ENCODE measurements around the gene PAPLN.

Gene PAPLN

DNA sequence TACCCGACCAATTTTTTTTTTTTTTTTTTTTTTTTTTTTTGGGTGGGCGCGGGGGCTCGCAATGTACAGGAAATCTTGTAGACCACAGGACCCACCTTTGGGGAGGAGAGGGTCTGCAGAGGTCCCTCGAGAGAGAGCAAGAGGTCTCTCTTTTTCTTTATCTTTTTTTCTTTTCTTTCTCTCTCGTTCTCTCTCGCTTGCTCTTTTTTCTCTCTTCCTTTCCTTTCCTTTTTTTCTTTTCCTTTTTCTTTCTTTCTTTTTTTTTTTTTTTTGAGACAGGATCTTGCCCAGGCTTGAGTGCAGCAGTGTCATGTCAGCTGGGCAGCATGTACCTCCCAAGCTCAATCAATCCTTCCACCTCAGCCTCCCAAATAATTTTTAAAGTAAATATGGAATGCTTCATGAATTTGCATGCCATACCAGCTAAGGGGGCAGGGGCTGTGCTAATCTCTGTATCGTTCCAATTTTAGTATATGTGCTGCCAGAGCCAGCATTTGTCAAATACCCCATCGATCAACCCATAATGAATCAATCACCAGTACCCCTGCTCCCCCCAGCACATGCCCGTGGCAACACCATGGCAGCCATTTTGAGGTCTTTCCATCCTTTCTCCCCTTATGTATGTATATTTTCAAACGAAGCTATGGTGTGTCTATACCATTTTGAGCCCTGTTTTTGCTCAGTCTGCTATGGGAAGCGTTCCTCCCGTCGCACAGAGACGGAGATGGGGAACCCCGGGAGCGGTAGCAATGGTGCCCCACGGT lies 9.3 kb downstream of the PAPLN start:
- no peak for DNase-seq

DNA sequence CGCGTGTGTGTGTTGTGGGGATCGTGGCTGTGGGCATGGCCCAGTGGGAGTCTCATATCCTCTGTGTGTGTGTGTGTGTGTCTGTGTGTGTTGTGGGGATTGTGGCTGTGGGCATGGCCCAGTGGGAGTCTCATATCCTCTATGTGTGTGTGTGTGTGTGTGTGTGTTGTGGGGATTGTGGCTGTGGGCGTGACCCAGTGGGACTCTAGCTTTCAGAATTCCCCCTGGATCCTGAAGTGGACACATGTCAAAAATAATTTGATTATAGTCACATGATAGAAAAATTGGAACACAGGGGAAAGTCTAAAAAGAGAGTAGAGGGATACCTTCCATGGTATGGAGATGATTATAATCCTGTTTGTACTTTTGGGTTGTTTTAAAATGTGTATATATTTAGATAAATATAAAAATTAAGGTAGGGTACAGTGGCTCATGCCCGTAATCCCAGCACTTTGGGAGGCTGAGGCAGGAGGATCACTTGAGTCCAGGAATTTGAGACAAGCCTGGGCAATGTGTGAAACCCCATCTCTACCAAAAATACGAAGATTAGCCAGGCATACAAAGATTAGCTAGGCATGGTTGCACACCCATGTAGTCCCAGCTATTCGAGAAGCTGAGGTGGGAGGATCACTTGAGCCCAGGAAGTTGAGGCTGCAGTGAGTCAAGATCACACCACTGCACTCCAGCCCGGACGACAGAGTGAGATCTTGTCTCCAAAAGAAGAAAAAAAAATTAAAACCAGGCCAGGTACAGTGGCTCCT lies 11.0 kb downstream of the PAPLN start:
- DNase-seq, result peak; percentile 79

DNA sequence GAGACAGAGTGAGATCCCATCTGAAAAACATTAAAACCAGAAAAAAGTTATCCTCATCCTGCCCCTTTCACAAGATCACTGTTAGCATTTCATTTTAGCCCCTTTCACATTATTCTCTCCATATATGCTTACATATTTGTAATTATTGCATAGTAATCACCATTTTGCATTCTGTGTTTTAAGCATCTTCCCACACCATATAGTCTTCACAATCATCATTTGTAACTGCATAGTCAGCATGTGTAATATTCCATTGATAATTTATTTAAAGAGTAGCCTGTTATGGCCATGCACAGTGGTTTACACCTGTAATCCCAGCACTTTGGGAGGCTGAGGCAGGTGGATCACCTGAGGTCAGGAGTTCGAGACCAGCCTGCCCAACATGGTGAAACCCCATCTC lies 11.8 kb downstream of the PAPLN start:
- DNase-seq, result no peak

DNA sequence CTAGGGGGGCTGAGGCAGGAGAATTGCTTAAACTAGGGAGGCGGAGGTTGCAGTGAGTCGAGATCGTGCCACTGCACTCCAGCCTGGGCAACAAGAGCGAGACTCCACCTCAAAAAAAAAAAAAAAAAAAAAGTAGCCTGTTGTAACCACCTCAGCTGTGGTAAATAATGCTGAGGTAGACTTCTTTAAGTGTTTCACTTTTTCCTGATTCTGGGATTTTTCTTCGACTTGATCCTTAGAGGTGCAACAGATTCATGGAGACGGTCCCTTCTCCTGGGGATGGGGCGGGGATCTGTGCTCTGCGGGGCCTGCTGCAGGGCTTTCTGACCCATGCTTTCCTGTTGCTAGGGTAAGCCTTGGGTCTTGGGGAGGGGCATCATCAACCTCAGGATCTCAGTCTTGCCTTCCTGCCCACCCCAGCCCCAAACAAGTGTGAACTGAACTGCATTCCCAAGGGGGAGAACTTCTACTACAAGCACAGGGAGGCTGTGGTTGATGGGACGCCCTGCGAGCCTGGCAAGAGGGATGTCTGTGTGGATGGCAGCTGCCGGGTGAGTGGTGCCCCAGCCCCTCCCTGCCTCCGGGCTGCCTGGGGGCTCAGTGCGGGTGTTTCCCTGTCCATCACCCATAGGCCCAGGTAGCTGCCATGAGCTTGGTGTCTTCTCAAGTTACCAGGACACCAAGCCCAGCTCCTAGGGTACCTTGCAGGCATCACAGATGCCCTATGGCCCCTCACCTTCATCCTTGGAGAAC lies 12.4 kb downstream of the PAPLN start:
- no peak for DNase-seq

DNA sequence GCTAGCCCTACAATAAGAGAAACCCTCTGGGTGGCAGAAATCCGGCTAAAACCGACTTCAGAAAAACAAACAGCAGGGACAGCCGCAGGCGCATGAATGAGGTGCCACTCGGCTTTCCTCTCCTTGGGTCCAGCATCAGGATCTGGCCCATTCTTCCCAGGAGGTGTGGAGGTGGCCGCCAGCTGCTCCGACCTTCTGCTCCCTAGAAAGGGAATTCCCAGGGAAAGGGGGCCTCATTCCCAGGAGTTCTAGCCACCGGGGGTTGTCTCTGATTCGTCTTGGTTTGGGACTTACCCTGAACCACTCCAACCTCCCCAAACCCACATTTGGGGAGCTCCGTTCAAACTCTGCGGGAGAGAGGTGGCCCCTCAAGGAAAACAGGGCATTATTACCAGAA lies 13.0 kb downstream of the PAPLN start:
- DNase-seq, result no peak

DNA sequence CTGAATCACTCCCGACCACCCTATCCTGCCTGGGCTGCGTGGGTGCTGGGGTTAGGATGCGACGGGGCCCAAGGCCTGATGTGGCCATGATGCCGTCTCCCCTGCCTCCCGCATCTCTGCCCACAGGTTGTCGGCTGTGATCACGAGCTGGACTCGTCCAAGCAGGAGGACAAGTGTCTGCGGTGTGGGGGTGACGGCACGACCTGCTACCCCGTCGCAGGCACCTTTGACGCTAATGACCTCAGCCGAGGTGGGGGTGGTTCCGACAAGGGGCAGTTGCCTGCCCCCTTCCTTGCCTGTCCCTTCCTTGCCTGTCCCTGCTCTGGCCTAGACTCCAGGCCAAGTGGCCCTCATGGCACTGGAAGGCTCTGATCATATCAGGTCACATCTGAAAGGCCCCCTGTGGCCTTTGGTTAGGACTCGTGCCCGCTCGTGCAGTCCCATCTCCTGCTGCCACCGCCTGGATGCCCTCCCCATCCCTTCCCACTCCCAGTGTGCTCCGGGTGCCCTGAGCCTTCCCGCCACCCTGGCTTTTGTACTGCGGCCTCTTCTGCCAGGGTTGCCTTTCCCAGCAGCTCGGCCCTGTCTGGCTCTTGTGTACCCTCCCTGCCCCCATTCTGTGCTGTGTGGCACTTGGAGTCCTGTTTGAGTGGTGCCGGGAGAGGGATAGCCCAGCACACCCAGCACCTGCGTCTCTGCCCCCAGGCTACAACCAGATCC lies 13.6 kb downstream of the PAPLN start:
- no peak for DNase-seq

DNA sequence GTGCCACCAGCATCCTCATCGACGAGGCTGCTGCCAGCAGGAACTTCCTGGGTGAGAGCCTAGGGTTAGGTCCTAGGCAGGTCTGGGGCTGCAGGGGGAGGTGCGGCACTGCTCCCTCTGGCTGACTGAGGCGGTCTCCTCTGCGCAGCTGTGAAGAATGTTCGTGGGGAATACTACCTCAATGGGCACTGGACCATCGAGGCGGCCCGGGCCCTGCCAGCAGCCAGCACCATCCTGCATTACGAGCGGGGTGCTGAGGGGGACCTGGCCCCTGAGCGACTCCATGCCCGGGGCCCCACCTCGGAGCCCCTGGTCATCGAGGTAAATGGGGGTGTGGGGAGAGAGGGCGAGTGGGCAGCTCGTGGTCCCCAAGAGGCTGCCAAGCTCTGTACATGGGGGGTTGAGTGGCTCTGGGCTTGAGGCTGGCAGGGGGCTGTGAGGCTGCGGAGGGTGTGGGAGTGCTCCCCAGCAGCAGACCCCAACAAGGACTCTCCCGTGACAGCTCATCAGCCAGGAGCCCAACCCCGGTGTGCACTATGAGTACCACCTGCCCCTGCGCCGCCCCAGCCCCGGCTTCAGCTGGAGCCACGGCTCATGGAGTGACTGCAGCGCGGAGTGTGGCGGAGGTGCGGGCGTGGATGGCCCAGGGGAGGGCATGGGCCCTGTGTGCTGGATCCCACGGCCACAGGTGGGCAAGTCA lies 14.4 kb downstream of the PAPLN start:
- no peak for DNase-seq

DNA sequence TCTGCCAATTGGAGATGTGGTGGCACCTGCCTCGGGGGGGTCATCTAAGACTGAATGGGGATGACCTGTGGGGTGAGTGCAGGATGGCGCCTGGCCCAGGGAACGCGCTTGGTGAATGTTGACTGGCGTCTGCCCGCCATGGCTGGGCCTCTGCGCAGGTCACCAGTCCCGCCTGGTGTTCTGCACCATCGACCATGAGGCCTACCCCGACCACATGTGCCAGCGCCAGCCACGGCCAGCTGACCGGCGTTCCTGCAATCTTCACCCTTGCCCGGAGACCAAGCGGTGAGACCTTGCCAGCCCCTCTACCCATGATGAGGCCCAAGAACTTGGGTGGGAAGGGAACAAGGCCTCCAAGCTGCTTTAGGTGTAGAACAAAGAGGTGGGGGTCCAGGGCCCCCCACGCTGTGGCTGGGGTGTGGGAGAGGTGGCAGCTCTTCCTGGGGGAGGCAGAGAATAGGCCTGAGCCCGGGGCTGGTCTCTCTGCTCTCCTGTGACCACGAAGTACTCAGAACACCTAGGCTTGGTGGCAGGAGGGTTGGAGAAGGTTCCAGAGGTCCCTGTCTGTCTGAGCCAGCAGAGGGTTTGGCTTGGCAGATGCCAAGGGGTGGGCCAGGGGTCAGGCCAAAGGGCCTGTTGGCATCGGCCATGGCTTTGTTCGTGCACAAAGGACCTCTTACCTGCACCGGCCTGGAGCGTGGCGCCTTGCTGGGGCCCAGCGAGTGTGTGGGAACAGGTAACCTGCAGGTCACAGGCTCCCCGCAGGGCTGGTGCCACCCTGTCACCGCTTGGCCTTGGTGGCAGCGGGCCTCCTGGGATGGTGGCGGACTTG lies 15.4 kb downstream of the PAPLN start:
- DNase-seq, result no peak

DNA sequence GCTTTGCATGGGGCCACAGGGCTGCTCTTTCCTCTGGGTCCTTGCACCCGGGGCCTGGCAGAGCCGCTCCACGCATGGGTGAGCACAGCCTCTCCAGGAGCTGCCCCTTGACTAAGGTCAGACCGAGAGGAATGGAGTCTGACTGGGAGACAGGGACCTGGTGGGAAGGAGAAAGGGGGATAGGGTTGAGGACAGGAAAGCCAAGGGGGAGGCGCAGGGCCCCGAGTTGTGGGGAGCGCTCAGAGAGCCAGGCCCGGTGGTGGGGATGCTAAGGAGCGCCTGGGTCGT lies 16.0 kb downstream of the PAPLN start:
- no peak for DNase-seq

DNA sequence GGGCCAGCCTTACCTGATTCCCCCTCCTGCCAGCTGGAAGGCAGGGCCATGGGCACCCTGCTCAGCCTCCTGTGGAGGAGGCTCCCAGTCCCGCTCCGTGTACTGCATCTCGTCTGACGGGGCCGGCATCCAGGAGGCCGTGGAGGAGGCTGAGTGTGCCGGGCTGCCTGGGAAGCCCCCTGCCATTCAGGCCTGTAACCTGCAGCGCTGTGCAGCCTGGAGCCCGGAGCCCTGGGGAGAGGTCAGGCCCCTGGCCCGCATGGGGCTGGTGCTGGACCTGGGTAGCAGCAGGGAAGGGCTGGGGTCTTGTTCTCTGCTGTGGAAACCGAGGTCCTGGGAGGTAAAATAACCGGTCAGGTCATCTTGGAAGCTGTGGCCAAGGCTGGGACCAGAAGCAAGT lies 16.4 kb downstream of the PAPLN start:
- no peak for DNase-seq

DNA sequence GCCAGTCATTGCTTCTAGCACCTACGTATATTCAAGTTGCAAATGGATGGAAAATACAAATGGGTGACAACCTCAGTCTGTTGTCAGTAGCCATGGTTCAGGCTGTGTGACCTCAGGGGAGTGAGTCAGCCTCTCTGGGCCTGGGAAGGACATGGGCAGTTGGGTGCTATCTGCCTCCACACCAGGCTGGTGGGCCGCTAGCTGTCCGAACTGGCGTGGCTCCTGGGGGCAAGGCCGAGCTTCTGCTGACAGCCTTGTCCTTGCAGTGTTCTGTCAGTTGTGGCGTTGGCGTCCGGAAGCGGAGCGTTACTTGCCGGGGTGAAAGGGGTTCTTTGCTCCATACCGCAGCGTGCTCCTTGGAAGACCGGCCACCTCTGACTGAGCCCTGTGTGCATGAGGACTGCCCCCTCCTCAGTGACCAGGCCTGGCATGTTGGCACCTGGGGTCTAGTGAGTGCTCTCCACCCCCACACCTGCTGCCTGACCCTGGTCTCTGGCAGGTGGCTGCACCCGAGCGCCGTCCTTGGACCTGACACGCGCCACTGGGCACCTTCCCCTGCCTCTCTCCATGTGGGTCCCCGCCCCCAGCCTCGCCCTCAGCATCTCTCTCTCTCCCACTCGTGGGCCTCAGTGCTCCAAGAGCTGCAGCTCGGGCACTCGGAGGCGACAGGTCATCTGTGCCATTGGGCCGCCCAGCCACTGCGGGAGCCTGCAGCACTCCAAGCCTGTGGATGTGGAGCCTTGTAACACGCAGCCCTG lies 17.1 kb downstream of the PAPLN start:
- DNase-seq, result no peak

DNA sequence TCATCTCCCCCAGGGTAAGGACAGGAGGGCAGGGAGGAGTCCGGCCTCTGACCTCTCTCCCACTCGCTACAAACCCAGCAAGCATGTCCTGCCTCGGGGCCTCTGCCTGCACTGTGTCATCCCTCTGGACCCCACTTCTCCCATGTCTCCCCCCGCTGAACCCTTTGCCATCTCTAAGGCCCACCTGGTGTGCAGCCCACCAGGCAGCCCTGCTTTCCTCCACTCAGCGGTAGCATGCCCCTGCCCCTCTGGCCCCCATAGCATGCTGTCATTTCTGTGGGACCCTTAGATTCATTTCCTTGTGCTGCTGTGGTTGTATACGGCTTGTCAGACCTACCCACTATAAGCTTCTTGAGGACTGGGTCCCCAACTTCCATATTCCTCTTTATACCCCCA lies 17.7 kb downstream of the PAPLN start:
- DNase-seq, result no peak

DNA sequence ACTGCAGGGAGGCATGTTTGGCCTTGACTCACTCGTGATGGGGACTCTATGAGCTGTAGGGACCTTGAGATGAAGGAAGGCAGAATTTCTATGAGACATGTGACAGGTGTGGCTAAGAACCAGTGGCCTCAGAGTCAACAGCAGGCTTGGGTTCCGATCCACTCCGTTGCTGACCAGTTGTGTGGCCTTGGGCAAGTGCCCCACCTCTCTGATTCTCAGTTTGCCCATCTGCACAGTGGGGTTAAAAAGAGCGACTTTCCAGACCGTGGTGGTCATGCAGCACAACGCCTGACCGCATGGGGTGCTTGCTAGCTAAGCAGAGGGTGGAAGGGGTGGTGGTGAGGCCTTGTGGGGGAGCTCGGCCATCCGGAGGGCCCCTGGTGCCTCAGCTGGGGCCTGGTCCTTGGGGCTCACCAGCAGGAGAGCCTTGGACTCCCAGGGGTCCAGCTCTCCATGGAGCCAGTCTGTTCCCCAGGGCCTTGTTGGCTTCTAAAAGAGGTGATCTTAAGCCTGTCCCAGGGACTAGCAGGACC lies 18.5 kb downstream of the PAPLN start:
- no peak for DNase-seq

DNA sequence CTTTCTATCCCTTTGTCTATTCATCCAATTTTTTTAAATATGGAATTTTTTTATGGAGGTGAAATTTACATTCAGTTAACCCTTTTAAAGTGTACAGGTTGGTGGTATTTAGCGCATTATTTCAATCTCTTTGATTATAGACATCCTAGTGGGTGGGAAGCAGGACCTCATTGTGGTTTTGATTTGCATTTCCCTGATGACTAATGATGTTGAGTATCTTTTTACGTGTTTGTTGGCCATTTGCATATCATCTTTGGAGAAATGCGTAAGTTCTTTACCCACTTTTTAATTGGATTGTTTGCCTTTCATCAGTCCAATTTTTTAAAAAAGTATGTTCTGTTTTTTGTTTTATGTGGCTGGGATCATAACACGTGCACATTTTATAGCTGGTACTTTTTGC lies 20.8 kb downstream of the PAPLN start:
- peak; percentile 33 for DNase-seq

DNA sequence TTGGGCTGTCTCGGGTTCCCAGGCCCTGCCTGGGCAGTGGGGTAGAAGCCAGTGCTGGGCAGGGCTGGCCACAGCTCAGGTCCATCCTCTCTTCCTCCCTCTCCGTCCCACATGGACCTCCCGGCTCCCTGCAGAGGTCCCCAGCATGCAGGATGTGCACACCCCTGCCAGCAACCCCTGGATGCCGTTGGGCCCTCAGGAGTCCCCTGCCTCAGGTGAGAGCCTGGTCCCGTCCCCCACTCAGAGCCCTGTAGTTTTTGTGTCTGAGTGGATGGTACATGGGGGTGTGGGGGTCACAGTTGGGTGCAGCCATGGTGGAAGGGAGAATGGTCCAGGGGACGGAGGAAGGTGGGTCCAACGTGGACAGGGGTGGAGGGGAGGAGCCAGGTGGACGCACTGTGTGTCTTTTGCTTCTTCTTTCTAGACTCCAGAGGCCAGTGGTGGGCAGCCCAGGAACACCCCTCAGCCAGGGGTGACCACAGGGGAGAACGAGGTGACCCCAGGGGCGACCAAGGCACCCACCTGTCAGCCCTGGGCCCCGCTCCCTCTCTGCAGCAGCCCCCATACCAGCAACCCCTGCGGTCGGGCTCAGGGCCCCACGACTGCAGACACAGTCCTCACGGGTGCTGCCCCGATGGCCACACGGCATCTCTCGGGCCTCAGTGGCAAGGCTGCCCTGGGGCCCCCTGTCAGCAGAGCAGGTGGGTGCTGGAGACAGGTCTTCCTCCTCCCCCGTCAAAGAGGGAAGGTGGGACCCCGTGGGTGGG lies 21.7 kb downstream of the PAPLN start:
- no peak for DNase-seq

DNA sequence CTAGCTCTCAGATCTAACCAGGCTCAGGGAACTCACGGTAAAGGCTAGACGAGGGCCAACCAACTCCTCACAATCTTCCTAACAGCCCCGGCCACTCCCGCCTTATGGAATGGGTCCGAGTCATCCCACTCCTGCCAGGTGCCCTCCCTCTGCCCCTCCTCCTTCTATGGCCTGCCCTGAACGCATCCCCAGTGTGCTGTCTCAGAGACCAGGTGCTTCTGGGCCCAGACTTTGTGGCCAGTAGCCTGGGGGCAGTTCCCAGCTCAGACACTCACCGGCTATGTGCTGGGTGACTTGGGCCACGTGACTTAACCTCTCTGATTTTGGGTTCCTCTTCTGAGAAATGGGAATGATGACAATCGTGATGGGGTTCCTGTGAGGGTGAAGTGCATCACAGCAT lies 22.5 kb downstream of the PAPLN start:
- no peak for DNase-seq

DNA sequence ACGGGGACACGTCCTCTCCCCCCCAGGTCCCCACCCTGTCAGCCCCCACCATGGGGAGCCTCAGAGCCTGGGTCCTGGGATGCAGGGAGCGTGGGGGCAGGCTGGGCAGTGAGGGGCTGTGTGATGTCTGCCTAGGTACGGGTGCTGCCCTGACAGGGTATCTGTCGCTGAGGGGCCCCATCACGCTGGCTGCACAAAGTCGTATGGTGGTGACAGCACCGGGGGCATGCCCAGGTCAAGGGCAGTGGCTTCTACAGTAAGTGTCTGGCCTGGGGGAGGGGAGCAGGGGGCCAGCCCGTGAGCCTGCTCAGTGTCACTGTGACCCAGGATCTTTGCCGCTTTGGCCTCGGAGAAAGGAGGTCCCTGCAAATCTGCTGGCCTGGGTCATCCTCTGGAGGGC lies 23.3 kb downstream of the PAPLN start:
- DNase-seq, result no peak

DNA sequence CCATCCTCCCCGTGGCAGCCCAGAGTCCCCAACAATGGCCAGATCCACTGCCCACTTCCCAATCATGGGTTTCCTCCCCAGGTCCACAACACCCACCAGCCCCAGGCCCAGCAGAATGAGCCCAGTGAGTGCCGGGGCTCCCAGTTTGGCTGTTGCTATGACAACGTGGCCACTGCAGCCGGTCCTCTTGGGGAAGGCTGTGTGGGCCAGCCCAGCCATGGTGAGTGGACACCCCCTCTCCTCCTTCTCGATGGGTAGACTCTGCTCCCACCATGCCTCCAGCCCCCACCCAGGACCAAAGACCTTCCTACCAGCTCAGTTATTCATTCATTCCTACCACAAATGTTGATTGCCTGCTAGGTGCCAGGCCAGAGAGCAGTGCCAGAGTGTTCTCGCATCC lies 23.8 kb downstream of the PAPLN start:
- DNase-seq, result no peak

DNA sequence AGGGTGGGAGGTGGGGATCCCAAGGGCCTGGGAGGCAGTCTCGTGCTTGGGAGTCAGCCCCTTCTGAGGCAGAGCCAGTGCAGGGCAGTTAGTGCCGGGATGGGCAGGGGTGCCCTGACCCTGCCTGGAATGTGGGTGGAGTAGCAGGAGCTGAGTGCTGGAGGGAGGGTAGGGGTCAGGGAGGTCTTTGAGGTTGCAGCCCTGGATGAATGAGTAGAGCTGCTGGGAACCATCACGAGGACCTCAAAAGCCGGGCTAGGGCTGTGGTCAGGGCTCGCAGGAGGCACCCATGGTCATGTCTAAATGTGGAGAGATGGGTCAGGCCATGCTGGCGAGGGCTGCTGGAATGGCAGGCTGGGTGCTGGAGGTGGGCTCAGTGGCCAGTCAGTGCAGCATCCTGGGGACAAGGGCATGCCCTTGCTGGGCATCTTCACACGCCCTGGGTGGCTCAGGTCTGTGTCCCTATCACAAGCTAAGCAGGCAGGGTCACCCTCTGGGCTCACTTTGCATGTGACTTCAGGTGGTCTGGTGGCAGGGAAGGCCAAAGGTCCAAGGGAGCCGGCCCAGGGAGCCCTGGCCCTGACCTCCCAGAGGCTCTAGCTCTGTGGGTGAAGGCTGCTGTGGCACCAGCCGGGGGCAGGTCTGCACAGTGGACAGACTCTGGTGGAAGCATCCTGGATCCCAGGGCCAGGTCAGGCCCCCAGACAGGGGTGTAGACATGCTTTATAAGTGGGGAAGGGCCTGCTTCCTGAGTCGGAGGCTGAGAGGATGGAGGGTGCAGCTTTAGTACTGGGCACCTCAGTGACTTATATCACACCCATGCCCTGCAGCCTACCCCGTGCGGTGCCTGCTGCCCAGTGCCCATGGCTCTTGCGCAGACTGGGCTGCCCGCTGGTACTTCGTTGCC lies 24.5 kb downstream of the PAPLN start:
- no peak for DNase-seq
